Neural crest cell (in vitro differentiated cells): ENCODE results near the gene DCX. TPM values are rescaled to one million over a fixed set of nuclear protein-coding genes. Genes with fewer than 3 reads are reported as not detected.

Source experiments
- DNase-seq: peaks from one replicate; pipeline ENCODE4 v3.0.0; 2021; ENCODE audit warnings: low read depth, mixed read lengths, low spot score
- H3K27ac Mint-ChIP-seq: one replicate; pipeline ENCODE4 v1.8.0; 2021; ENCODE audit warnings: mild to moderate bottlenecking, mixed read lengths; ENCODE audit not compliant: unreplicated experiment
- H3K27me3 Mint-ChIP-seq: 2 replicates; pipeline ENCODE4 v1.8.0; 2021; ENCODE audit warnings: low read depth, mild to moderate bottlenecking, mixed read lengths
- H3K36me3 Mint-ChIP-seq: 2 replicates; pipeline ENCODE4 v1.8.0; 2021; ENCODE audit warnings: low read depth, mild to moderate bottlenecking, mixed read lengths
- H3K4me1 Mint-ChIP-seq: 2 replicates; pipeline ENCODE4 v1.8.0; 2021; ENCODE audit warnings: mixed read lengths
- H3K4me3 Mint-ChIP-seq: one replicate; pipeline ENCODE4 v1.8.0; 2021; ENCODE audit warnings: mild to moderate bottlenecking, mixed read lengths
- H3K9me3 Mint-ChIP-seq: 2 replicates; pipeline ENCODE4 v1.8.0; 2021; ENCODE audit warnings: mixed read lengths
- long read RNA-seq: library from polyadenylated mRNA; unstranded; transcript quantifications from one replicate; pipeline ENCODE4 v2.0.0, GENCODE V29; 2020
- total RNA-seq: library from RNA; stranded (reverse); gene quantifications from 2 replicates; pipeline ENCODE4 v1.2.1, GENCODE V29; 2021
- TF ChIP-seq, protein P1 (sequence below): fragments of 200-600 bp; sonication (generic); conservative IDR thresholded peaks from 2 replicates; pipeline ENCODE4 v1.5.0; 2021; ENCODE audit warnings: antibody characterized with exemption, mild to moderate bottlenecking

The DCX gene
- total RNA-seq = 80.8 and 86.4 TPM in 2 replicates
- long read RNA-seq, full-length matches to known transcripts = 109 of 219 reads
- long read RNA-seq, partial matches to known transcripts = 34 of 219 reads
- long read RNA-seq, other reads (novel, unspliced or antisense) = 76 of 219 reads

DNA sequence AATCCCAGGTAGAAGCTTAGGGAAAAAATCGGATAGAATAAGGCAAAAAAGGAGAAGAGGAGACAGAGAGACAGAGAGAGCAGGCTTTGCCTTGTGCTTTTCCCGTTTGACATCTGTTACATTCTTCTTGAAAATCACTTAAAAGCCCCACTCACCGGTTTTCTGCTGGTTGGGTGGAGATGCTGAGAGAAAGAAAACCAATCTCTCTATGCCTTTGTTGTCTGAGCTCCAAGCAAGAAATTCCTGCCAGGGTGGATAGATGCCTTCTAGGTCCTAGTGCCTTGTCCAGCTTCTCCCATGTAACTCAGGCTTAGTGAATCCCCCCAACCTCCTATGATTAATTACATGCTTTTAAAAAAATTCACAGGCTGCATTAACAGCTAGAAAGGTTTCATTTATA lies at the start of gene DCX:
Gene DCX (minus strand): TSS at position 210 of the 400 bp plus-strand sequence. CDS start 1,794 bp downstream, outside the sequence.
- Mint-ChIP-seq H3K4me1 (peaks cover 54% of the 10 kb centered on the region), H3K9me3 (no peaks in the 10 kb centered on the region), H3K27me3 (no peaks in the 10 kb centered on the region), H3K4me3 (peak within 1 kb of the TSS; percentile 91), H3K36me3 (no peaks in the 10 kb centered on the region), H3K27ac (peak within 1 kb of the TSS; percentile 97)
- TF ChIP-seq, protein P1, sequence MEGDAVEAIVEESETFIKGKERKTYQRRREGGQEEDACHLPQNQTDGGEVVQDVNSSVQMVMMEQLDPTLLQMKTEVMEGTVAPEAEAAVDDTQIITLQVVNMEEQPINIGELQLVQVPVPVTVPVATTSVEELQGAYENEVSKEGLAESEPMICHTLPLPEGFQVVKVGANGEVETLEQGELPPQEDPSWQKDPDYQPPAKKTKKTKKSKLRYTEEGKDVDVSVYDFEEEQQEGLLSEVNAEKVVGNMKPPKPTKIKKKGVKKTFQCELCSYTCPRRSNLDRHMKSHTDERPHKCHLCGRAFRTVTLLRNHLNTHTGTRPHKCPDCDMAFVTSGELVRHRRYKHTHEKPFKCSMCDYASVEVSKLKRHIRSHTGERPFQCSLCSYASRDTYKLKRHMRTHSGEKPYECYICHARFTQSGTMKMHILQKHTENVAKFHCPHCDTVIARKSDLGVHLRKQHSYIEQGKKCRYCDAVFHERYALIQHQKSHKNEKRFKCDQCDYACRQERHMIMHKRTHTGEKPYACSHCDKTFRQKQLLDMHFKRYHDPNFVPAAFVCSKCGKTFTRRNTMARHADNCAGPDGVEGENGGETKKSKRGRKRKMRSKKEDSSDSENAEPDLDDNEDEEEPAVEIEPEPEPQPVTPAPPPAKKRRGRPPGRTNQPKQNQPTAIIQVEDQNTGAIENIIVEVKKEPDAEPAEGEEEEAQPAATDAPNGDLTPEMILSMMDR = no peak
- no peak for DNase-seq

DNA sequence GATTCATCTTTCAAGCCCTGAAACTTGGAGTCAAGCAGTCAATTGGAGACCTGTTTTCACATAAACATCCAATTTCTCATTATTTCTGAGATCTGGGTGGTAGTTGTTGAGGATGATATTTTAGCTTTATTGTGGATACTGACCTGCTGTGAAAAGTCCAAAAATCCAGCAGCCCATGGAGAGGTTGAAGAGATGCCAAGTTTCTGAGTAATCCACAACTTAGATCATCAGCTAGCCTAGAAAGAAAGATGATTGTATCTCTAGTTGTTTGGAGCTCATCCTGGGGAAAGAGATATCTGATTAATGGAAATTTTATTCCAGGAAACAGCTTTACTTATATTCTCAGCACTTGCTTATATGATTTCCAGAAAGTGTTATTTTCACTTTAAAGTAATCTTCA lies 48.6 kb upstream of the DCX start:
- Mint-ChIP-seq H3K27me3 (no peaks in the 10 kb centered on the region), H3K9me3 (peaks cover 4% of the 10 kb centered on the region), H3K27ac (no peak overlapping the region), H3K36me3 (no peaks in the 10 kb centered on the region), H3K4me3 (no peak overlapping the region), H3K4me1 (no peaks in the 10 kb centered on the region)
- TF ChIP-seq, protein P1 = no peak
- no peak for DNase-seq

DNA sequence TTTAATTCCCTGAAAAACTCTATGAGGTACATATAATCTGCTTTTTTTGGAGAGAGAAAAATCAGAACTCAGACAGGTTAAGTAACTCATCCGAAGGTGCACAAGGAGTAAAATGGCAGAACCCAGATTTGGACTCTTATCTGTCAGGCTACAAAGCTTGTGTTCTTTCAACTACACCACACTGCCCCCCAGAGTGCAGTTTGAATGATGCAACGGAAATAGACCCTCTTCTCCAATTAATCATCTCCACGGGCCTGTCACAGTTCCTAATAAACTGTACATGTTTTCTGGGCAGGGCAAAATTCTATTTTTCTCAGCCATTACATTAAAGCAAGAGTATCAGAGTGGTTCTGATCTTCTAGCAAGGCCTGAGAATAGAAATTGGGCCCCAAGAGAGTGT lies 35.3 kb upstream of the DCX start:
- H3K4me3 Mint-ChIP-seq = no peak overlapping the region
- H3K36me3 Mint-ChIP-seq = no peaks in the 10 kb centered on the region
- no peaks in the 10 kb centered on the region for H3K27me3 Mint-ChIP-seq
- TF ChIP-seq, protein P1 = peak; percentile 63
- H3K4me1 Mint-ChIP-seq = peaks cover 10% of the 10 kb centered on the region
- DNase-seq = peak; percentile 54
- H3K27ac Mint-ChIP-seq = no peak overlapping the region
- no peaks in the 10 kb centered on the region for H3K9me3 Mint-ChIP-seq

DNA sequence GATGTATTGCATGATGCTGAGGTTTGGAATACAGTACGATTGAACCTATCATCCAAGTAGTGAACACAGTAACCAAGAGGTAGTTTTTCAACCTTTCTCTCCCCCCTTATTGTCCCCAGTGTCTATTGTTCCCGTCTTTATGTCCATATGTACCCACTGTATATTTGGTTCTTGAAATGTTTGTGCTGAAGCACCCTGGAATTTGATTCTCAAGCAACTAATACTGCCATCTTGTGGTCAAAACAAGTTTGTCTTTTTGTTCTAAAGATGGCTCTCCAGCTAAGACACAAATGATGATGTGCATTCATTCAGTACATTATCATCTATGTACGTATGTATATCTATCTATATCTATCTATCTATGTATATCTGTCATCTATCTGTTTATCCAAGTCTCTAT lies 33.5 kb upstream of the DCX start:
- H3K9me3 Mint-ChIP-seq = no peaks in the 10 kb centered on the region
- TF ChIP-seq, protein P1 = peak; percentile 82
- no peak overlapping the region for H3K27ac Mint-ChIP-seq
- H3K4me1 Mint-ChIP-seq = peaks cover 10% of the 10 kb centered on the region
- no peaks in the 10 kb centered on the region for H3K27me3 Mint-ChIP-seq
- no peak overlapping the region for H3K4me3 Mint-ChIP-seq
- no peak for DNase-seq
- H3K36me3 Mint-ChIP-seq = no peaks in the 10 kb centered on the region

DNA sequence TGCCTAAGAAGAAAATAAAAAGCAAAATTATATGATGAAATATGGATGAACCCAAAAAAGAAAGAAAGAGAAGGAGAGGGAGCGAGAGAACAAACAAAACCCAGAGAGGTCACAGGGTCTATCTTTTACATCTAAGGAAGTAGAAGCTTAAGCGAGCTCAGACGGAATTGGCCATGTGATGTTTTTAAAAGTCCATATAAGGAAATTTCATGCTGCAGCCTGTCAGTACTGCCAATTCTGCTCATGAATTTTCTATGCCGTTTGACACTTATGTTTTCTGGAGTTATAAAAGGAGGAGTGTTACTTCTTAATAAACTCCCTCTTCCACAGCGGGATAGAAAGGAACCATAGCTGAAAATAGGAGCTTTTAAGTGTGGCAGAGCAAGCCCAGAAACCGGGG lies 32.9 kb upstream of the DCX start:
- DNase-seq = no peak
- Mint-ChIP-seq H3K36me3 (no peaks in the 10 kb centered on the region), H3K4me1 (peaks cover 10% of the 10 kb centered on the region), H3K27me3 (no peaks in the 10 kb centered on the region), H3K9me3 (no peaks in the 10 kb centered on the region), H3K27ac (no peak overlapping the region), H3K4me3 (no peak overlapping the region)
- TF ChIP-seq, protein P1 = no peak

DNA sequence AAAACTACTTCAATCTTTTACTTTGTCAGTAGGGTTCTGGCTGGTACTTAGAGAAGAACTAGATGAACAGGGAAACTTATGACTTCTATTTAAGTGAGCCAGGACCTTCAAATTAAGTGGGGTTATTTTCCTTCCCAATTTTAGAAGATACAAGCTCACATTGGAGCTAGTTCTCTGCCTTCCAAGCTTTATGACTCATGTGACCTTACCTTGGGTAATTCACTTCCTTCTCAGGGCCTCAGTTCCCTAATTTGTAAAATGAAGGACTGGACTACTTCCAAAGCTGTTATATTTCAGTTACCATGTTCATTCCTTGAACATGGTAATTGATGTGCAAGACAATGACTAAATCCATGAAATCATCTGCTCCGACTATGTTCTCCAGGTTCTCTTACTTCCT lies 32.0 kb upstream of the DCX start:
- Mint-ChIP-seq H3K9me3 (no peaks in the 10 kb centered on the region), H3K27me3 (no peaks in the 10 kb centered on the region)
- TF ChIP-seq, protein P1 = no peak

More for the DNA sequence above, 32.0 kb upstream of the DCX start:
- H3K4me3 Mint-ChIP-seq = no peak overlapping the region
- no peaks in the 10 kb centered on the region for H3K36me3 Mint-ChIP-seq
- no peak for DNase-seq
- no peak overlapping the region for H3K27ac Mint-ChIP-seq
- peaks cover 10% of the 10 kb centered on the region for H3K4me1 Mint-ChIP-seq
